Muscle of back (tissue), 11 donors: ENCODE results near the gene RABL6. TPM values are rescaled to one million over a fixed set of nuclear protein-coding genes. Genes with fewer than 3 reads are reported as not detected.
"Not testable (repeated sequence)": the region's sequence is repeated elsewhere in the genome, so short reads cannot be mapped to it uniquely, and the experiment has no call there.

Experiments
- DNase-seq, 3 donors: peaks; one replicate each; pipeline versions ENCODE4 v3.0.0 to v3.0.0-alpha.2; 2013
- polyA plus RNA-seq, 10 donors: library from polyadenylated mRNA; unstranded; fragments of 120-200 nt; gene quantifications; one replicate each; pipeline ENCODE4 v1.2.1, GENCODE V29; 2013; ENCODE audit not compliant: insufficient read length in 10 of 10

RABL6 gene
- polyA plus RNA-seq, 10 donors: 41.0 to 59.7 (median 50.7) TPM

- no peak for DNase-seq
Measured at GRCh38 chr9:136793086-136793946, 14.4 kb upstream of the RABL6 start.

GRCh38 chr9:136794281-136794999 is 13.3 kb upstream of the RABL6 start:
- DNase-seq: no peak

- DNase-seq: no peak
Measured at GRCh38 chr9:136795000-136795348, 12.8 kb upstream of the RABL6 start.

GRCh38 chr9:136796238-136796774 is 11.4 kb upstream of the RABL6 start, which contains the start of gene CCDC183:
Gene CCDC183, plus strand, starts transcription at chr9:136796338. Its CDS starts 60 bp downstream, at chr9:136796398.
- DNase-seq: no peak

GRCh38 chr9:136796775-136797347 is 10.9 kb upstream of the RABL6 start:
- DNase-seq: not testable (repeated sequence)

- no peak for DNase-seq
Measured at GRCh38 chr9:136798708-136799078, 9.1 kb upstream of the RABL6 start.

GRCh38 chr9:136799079-136799853 is 8.5 kb upstream of the RABL6 start:
- no peak for DNase-seq

GRCh38 chr9:136799854-136800657 is 7.7 kb upstream of the RABL6 start:
- peak in 1 of 3 donors; percentile 59 for DNase-seq

- no peak for DNase-seq
Measured at GRCh38 chr9:136802321-136802720, 5.4 kb upstream of the RABL6 start.

GRCh38 chr9:136803009-136803550 is 4.7 kb upstream of the RABL6 start:
- DNase-seq: not testable (repeated sequence)

GRCh38 chr9:136803551-136804508 is 3.9 kb upstream of the RABL6 start:
- DNase-seq: no peak

- no peak for DNase-seq
Measured at GRCh38 chr9:136804509-136805206, 3.1 kb upstream of the RABL6 start.

GRCh38 chr9:136805207-136805740 is 2.5 kb upstream of the RABL6 start:
- DNase-seq: no peak

- no peak for DNase-seq
Measured at GRCh38 chr9:136806067-136806466, 1.7 kb upstream of the RABL6 start.

GRCh38 chr9:136806631-136807201 is 1.0 kb upstream of the RABL6 start:
- DNase-seq: no peak

- DNase-seq: peak in 1 of 3 donors; percentile 50
Measured at GRCh38 chr9:136808075-136808805, 492 bp downstream of the RABL6 start.

GRCh38 chr9:136808806-136809158 is 1.0 kb downstream of the RABL6 start:
- DNase-seq: no peak
